ENCODE data around the gene COQ5.

- TF ChIP-seq CTCF (conservative IDR thresholded peaks at IDR 0.05; ENCODE audit: low read depth, low read length) (no peak), EZH2 (IDR thresholded peaks at IDR 0.05; ENCODE audit: low read length, unreplicated experiment) (no peak)
These were observed 54.9 kb downstream of the COQ5 start for GRCh38 chr12:120473807-120474615.

Data from PC-3 (cell line).